NOMO-1 (cell line): ENCODE measurements around the gene MRC1.

Experiments used
- DNase-seq, 2 experiments: peaks; one replicate each; lab custom pipeline; 2025; ENCODE audit not compliant: unreplicated experiment in 2 of 2; lab: John Stamatoyannopoulos, UW

Gene MRC1

DNA sequence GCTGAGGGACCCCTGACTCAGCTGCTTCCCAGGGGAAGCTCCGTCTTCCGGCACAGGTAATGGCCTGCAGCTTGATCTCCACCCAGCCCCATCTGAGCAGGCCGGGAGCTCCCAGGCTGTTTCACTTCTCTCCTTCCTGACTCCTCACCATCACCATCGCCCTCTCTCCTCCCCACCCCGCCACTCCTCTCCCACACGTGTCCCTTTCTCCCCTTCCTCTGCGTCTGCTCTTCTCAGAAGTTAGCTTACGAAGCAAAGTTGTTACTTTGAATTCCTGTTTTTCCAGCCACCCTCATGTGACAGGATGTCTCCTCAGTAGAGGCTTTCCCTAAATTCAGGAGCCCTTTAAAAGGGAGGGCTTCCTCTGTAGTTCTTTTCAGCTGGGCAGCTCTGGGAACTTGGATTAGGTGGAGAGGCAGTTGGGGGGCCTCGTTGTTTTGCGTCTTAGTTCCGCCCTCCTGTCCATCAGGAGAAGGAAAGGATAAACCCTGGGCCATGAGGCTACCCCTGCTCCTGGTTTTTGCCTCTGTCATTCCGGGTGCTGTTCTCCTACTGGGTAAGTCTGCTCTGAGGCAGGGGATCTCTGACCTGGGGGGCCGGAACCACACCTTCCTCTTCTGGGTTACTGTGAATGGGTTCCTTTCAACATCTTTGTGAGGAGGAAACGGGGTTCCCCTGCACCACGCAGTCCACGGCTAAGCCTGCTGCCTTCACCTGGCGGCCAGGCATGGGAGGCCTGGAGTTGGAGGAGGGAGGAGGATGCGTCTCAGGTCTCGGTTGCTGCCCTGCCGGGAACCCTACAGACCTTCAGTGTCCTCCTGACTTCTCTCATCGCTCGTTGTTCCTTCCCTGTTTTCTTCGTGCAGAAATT, at the start of gene MRC1:
TSS of gene MRC1 (plus strand) at position 378 of the 871 bp plus-strand sequence. CDS start at position 496, 118 bp downstream.
- DNase-seq: no peak

DNA sequence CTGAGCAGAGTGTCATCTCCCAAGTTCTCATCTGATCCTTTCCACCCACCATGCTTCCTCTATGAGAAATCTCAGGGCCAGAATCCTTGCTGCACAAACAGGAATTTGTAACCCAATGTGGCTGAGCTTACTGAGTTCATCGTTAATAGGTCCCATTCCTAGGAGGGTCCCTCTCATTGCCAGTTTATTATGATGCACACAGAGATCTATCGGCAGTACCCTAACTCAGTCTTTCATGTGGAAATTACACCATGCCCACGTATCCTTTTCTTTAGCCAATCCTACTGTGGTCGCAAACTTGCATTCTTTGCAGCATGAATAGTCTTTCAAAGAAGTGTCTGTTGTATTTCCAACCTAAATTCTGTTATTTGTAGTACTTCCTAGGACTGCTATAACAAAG, 45.0 kb upstream of the MRC1 start:
- DNase-seq: no peak

- no peak for DNase-seq
Observed at GRCh38 chr10:17765602-17766001, 43.5 kb upstream of the MRC1 start.

DNA sequence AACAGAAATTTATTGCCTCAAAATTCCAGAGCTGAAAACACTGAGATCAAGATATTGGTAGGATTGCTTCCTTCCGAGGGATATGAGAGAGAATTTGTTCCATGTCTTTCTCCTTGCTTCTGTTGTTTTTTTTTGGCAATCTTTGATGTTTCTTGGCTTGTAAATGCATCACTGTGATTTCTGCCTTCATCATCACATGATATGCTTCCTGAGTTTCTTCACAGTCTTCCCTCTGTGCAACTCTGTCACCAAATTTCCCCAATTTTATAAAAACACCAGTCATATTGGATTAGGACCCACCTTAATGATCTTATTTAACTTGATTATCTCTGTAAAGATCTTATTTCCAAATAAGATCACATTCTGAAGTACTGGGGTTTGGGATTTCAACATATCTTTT, 42.4 kb upstream of the MRC1 start:
- no peak for DNase-seq

- DNase-seq: no peak
Observed at GRCh38 chr10:17768496-17768895, 40.7 kb upstream of the MRC1 start.

DNA sequence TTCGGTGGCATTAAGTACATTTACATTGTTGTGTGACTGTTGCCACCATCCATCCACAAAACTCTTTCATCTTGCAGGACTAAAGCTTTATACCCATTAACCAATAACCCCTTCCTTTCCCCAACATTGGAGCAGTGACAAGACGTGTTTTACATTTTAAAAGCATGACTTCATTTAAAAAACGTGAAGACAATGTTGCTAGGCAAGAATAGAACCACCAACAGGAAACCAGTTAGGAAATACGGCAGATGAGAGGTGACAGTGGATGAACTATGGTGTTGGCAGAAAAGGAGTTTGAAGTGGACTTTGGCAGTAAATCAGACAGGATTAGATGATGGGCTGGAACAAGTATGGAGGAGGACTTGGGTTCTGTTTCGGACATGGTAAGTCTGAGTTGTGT, 40.2 kb upstream of the MRC1 start:
- DNase-seq: peak in 1 of 2 experiments; percentile 23

DNA sequence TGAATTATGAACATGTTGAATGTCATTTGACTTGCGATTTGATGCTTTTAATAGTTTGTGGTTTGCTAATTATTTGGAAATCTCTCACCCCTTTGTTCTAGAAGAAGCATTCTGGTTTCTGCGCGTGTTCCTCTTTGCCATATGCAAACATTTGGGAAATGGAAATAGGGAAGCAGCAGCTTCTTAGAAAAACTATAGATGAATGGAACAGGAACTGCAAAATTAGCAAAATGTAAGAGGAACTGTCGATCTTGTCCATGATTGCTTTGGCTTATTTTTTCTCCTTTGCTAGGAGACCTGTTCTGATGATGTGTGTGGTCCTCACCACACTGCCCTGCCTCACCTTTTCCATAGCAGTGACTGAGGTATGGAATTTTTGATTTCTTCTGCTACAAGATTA, 38.1 kb upstream of the MRC1 start:
- DNase-seq: peak; percentile 77 to 86

GRCh38 chr10:17779784-17780183, 29.4 kb upstream of the MRC1 start:
- DNase-seq: no peak

GRCh38 chr10:17780727-17781126, 28.4 kb upstream of the MRC1 start:
- DNase-seq: no peak

DNA sequence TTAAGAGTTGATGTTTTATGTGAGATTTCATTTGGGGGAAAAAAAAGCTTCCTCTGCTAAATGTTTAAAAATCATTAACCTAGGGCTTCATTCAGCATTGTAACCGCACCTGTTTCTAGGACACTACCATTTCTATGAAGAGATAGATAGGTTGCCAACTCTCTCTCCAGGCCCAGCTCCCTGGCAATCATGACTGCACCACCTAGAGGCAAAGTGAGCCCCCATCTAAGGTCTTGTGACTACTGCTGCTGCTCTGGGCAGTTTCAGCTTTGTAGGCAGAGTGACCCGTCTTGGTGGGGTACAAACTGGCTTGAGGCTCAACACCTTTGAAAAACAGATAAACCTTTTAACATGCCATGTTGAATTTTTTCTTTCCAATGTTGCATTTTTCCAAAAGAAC, 27.3 kb upstream of the MRC1 start:
- no peak for DNase-seq

- no peak for DNase-seq
Observed at GRCh38 chr10:17782921-17783665, 26.1 kb upstream of the MRC1 start.

- DNase-seq: peak; percentile 20 to 41
Observed at GRCh38 chr10:17783751-17784150, 25.4 kb upstream of the MRC1 start.

DNA sequence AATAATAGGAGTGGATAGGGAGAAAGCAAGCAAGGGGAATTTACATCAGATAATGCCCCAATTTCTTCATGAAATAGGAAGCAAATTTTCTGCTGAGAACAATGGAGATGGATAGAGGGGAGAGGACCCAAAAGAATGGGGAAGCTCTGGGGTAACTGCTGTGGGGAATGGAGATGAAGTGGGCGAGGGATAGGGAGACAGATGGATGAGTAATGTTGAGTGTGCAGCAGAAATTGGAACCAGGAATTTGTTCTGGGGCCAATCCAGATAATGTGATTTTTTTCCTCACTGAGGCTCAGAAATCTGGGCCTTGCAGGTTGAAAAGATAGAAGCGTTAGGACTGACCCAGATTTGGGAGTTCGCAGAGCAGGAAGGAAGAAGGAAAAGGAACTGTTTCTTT, 24.5 kb upstream of the MRC1 start:
- DNase-seq: no peak

DNA sequence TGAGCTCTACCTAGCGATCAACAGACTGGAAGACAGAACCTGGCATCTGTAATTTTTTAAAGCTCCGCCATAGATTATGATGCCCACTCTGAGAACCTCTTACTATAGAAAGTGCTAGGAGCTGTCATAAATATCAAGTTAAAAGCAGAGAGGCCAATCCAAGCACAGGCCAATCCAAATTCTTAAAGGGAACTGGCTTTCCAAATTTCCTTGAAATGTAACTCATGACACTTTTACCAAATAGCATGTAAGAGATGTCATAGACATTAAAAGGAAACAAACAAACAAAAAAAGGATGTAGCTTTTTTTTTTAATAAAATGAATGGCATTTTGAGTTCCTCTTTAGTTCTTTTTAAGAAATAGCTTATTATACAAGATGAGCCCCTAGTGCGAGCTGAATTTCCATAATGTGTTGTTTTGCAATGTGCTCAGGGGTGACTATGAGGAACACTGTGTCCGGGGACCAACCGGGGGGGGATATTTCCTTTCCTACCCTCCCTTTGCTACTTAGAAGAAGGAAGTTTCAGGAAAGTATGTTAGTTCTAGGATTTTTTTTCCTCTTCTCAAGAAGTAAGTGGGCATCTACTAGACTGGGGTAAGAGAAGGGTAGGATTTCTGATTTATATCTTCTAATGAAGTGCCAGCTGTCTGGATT, 23.7 kb upstream of the MRC1 start:
- peak; percentile 28 to 62 for DNase-seq

GRCh38 chr10:17787087-17787961, 21.8 kb upstream of the MRC1 start:
- no peak for DNase-seq

DNA sequence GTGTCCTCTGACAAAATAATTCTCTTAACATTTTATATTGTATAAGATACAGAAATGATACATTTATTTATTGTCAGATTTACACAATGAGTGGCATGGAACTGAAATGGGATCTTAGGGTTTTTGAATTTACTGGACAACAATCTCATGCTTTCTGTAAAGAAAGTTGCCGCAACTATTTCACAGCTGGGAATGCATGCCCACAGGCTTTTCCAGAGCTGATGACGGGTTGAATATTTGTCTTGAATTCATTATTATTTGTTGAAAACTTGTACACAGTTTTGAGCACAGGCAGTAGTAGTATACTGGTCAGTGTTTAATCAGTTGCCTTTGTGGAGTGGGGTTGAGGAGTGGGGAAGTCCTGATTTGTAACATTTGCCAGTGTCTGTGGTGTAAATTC, 20.5 kb upstream of the MRC1 start:
- no peak for DNase-seq

- DNase-seq: no peak
Observed at GRCh38 chr10:17789396-17789795, 19.8 kb upstream of the MRC1 start.

DNA sequence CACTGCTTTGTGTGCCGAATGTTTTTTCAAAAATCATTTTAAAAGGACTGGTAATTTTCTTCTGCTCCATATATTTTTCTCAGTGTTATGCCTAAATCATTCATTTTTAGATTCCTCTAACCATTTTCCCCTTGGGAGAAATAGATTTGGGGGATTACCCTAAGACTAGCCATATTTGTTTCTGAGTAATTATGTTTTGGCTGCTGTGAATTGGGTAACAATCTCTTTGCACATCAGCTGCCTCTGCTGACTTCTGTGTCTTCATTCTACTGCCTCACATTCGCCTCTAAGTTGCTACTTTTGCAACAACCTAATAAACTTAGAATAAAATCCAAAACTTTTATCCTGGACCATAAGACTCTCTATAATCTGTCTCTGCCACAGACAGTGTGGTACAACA, 18.5 kb upstream of the MRC1 start:
- DNase-seq: no peak

DNA sequence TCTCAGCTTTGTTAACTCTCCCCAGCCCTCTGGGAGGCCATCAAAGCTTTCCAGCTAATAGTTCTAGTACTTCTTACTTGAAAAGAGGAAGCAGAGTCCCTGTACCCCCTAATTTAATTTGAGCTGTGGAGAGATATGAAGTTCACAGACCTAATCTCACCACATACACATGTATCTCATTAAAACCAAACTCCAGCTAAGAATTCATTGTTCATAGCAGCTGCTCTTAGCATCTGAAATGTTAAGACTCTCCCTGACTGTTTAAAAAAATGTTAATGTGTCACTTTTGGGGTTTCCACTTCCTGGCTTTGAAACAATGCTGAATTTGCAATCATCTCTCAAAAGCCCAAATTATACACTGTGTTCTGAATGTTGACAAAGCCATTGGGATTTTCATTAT, 16.2 kb upstream of the MRC1 start:
- no peak for DNase-seq

DNA sequence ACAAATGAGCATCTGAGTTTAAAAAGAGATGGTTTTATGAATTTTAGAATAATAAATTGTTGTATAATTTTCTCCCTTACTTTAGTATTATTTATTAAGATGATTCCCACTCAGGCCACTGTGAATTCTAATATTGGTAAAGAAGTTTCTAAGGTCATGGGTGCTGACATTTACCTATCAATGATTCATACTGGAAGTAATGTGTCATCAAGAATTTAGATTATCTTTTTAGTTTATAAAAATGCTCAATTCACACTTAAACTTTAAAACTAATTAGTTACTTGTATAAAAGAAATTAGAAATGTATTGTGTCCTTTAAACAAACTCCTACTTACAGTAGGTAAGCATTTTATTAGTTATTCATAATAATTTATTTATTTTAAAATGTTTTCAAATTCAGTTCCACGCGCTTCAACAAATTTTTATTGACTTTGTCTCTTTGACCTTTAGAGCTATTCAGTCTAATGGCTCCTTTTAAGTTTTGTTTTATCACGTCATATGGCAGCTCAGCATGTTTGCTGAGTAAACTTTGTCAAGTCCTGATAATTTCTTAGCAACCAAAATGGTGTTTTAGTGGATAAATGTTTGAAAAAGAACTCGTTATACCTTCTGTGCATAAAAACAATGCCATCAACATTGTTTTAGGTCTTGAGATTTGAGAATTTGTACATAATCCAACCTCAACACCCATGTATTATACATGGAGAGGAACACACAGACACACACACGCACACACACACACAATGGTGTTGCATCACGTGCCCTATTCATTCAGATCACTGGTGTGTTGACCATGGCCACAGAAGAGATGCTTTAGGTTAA, 15.1 kb upstream of the MRC1 start:
- DNase-seq: no peak
